Activated CD4-positive, alpha-beta T cell treated with anti-CD3 and anti-CD28 coated beads, Interleukin-2, amount 50 U/mL, for 48 hours (primary cell): ENCODE measurements around the gene PGLYRP2.

Experiments used
- DNase-seq, 2 experiments: peaks; one replicate each; pipeline ENCODE4 v3.0.0-alpha.2; 2020

Gene PGLYRP2

DNA sequence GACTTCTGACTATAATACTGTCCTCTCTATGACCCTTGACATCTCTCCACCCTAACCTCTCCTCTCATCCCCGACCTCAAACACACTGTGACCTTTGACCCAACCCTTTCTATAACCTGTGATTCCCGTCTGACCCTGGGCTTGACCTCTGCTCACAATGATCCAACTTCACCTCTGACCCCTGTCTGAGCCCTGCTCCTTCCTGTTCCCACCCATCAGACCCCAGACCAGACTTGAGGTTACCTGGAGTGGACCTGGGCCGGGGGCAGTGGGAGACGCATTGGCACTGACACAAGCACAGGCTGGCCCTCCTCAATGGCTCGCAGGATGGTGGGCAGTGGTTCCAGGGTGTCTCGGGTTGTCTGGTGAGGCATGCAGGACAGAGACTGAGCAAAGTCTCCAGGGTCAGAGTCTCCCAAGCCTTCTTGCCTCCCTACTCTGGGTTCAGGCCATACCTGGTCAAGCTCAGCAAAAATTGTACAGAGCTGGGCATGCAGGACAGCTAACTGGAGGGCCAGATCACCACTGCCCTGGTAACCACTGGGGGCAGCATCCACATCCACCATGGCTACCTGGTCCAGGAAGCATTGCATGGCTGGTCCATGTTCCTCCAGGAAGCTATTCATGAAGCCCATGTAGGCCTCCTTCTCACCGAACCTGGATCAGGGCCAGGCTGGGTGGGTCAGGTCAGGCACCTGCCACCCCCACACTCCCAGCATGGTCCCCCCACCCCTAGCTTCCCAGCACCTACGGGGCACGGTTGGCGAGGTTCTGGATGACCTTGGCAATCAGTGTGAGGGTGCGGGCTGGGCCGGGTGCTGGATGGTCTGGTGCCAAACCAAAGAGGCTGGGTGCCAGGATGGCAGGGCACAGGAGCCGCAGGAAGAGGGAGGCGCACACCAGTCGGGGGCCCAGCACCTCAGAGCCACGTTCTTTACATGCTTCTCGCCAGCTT is 25.1 kb downstream of the PGLYRP2 start:
- DNase-seq = no peak

DNA sequence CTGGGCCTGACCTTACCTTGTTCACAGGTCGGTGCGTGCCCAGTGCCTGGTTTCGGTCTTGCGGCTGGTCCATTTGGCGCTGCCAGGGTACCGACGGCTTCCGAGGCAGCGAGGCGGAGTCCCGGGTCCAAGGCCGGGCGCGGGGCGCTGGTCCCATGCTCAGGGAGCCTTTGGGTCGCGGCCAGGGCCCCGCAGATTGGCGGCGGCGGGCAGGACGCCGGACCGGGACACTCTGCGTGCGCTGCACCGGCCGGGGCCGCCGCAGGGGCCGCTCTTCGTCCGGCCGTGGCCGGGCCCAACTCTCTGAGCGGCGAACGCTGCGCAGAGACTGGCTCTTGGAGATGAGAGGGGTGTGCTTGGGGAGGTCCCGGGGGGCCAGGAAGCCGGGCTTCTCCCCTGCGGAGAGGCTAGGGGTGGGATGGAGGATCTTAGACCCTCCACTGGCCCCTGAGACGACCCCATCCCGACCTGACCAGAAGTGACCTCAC is 26.2 kb downstream of the PGLYRP2 start:
- no peak for DNase-seq

- DNase-seq = no peak
Measured at GRCh38 chr19:15452111-15453047, 26.9 kb downstream of the PGLYRP2 start.

DNA sequence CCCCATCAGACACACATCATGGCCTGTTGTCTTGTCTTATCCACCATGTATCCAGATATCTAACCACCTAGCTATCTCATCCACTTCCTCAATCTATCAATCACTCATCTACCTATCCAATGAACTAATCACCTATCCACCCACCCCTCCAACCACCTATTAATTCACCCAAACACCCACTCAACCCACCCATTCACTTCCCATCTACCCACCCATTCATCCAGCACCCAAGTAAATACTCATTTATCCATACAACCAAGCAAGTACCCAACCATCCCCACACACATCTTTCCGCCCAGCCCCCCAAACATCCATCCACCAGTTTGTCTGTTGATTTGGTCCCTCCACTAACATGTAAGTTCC is 28.8 kb downstream of the PGLYRP2 start:
- DNase-seq = no peak

GRCh38 chr19:15449620-15450527 is 29.4 kb downstream of the PGLYRP2 start, which contains the start of gene WIZ:
Gene WIZ (minus strand): TSS chr19:15449956. CDS start chr19:15448307, 1,649 bp downstream.
- DNase-seq = peak; percentile 83 to 86

GRCh38 chr19:15448778-15449619 is 30.3 kb downstream of the PGLYRP2 start:
- DNase-seq = no peak

- DNase-seq = no peak
Measured at GRCh38 chr19:15448044-15448777, 31.1 kb downstream of the PGLYRP2 start.

DNA sequence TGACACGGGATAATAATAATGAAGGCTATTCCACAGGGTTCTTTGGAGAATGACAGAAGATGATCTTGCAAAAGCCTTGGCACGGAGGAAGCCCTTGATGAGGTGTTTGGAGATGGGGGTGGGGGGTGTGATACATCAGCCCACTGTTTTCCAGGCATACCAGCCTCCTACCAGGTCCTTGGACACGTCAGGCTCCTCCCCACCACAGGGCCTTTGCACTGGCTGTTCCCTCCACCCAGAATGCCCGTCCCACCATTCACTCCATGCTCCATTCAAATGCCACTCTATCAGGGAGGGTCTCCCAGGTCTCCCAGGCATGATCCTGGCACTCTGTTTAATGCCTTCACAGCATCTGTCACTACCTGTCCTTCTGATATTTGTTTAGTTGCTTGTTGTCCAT is 32.2 kb downstream of the PGLYRP2 start:
- no peak for DNase-seq

DNA sequence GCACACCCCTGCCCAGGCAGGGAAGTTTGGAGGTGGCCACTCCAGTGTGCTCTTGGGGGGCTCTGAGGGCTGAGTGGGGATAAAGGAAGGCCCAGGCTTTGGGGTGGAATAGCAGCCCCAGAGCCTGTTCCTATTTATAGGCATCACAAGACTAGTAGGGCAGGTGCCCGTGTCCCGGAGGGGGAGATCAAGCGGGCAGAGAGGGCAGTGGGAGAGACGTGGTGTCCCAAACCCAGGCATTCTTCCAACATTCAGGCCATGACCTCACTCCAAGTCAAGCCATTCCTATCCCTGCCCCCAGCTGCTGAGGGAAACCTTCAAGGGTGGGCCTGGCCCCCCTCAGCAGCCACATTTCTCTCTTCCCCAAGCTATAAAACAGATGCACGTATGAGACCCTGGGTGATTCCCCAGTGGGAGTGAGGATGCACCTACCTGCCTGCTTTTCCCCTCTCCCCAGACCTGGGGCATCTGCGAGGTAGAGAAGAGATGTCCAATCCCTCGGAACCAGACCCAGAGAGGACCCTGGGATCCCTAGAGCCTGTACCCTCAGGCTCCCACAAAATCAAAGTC is 33.4 kb downstream of the PGLYRP2 start:
- DNase-seq = no peak

DNA sequence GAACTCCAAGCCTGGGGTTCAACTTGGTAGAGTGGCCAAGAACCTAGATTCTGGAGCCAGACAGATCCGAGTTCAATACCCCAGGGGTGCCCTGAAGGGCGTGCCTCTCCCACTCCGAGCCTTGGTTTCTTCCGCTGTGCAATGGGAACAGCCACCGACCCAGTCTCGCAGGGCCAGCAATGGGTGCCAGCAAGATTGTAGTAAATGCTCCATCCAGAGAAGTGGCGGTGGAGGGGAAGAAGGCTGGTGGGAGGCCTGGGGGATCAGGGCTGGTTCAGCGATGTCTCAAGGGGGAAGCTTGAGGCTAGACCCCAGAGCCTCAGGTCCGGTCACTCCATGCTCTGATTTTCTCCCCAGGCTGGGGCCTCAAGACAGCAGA is 34.1 kb downstream of the PGLYRP2 start:
- no peak for DNase-seq

GRCh38 chr19:15444505-15445226 is 34.6 kb downstream of the PGLYRP2 start:
- no peak for DNase-seq

DNA sequence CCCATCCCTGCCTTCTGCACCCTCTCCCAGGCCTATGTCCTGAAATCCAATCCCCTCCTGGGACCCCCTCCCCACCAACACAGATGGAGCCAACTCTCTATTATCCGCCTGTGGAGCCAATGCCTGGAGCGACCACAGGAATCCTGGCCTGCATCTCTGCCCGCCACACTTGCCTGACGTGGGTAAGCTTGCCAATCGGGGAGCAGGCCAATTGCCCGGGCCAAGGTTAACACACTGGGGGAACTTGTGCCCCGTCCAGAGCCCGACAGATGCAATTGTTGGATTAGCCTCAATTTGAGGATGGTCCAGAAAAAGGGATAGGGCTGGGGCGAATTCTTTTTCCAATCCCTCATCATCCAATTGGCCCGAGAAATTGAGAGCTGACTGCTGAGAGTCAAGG is 35.5 kb downstream of the PGLYRP2 start:
- DNase-seq = no peak

DNA sequence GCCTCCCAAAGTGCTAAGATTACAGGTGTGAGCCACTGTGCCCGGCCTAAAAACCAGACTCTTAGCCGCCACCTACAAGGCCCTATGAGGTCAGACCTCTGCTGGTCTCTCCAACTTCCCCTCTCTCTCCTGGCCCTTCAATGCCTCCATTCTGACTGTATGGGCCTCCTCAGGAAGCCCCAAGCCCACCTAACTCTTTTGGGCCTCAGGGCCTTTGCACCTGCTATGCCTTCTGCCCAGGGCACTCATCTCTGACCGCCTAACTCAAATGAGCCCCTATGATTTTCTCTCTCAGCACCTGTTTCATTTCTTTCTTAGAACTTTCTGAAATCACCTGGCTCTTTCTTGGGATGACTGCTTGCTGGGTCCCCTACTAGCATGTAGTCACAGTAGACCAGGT is 36.0 kb downstream of the PGLYRP2 start:
- no peak for DNase-seq

GRCh38 chr19:15442142-15442920 is 37.0 kb downstream of the PGLYRP2 start:
- no peak for DNase-seq

DNA sequence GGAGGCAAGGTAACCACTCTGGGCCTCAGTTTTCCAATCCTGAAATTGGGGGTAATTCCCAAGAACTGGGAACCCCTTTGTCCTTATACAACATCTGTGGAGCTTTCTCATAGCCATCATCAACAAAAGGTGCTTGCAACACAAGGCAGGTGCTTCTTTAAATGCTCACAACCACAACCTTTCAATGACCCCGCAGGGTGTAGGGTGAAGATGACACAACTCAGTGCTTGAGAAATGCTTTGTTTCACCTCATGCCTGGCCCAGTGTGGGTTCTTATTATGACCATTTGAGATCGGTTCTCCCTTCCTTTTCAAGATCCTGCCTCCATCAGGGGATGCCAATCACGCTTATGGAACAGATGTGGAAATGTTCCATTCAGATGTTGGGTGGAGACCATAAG is 38.0 kb downstream of the PGLYRP2 start:
- no peak for DNase-seq

GRCh38 chr19:15439821-15440641 is 39.3 kb downstream of the PGLYRP2 start:
- DNase-seq = no peak

- no peak for DNase-seq
Measured at GRCh38 chr19:15439078-15439799, 40.1 kb downstream of the PGLYRP2 start.
